Ishikawa (cell line): Measurements from ENCODE around the gene VIM.

ENCODE experiments used
- CEBPB ChIP-seq: IDR thresholded peaks from 2 replicates; pipeline ENCODE4 v1.6.1; 2012
- EGR1 ChIP-seq: IDR thresholded peaks from 2 replicates; pipeline ENCODE4 v1.6.1; 2012
- EP300 ChIP-seq: IDR thresholded peaks from 2 replicates; pipeline ENCODE4 v1.6.1; 2012; ENCODE audit warnings: borderline replicate concordance
- FOXM1 ChIP-seq: IDR thresholded peaks from 2 replicates; pipeline ENCODE4 v1.6.1; 2012; ENCODE audit warnings: low read depth, borderline replicate concordance
- MAX ChIP-seq: IDR thresholded peaks from 2 replicates; pipeline ENCODE4 v1.6.1; 2012
- NFIC ChIP-seq: IDR thresholded peaks from 2 replicates; pipeline ENCODE4 v1.6.1; 2012
- RAD21 ChIP-seq: IDR thresholded peaks from 2 replicates; pipeline ENCODE4 v1.6.1; 2012; ENCODE audit warnings: low read depth
- REST ChIP-seq: IDR thresholded peaks from 2 replicates; pipeline ENCODE4 v1.6.1; 2012; ENCODE audit warnings: low read depth, mild to moderate bottlenecking
- TAF1 ChIP-seq: IDR thresholded peaks from 2 replicates; pipeline ENCODE4 v1.6.1; 2012; ENCODE audit warnings: low read depth, mild to moderate bottlenecking
- TCF12 ChIP-seq: IDR thresholded peaks from 2 replicates; pipeline ENCODE4 v1.6.1; 2012; ENCODE audit warnings: low read depth
- TEAD4 ChIP-seq: IDR thresholded peaks from 2 replicates; pipeline ENCODE4 v1.6.1; 2012
- USF1 ChIP-seq: IDR thresholded peaks from 2 replicates; pipeline ENCODE4 v1.6.1; 2012
- YY1 ChIP-seq: IDR thresholded peaks from 2 replicates; pipeline ENCODE4 v1.6.1; 2012; ENCODE audit warnings: low read depth

- peak; percentile 85 for TF ChIP-seq RAD21
- no peak for TF ChIP-seq YY1
- no peak for TF ChIP-seq EGR1
- no peak for TF ChIP-seq MAX
- no peak for TF ChIP-seq EP300
- TF ChIP-seq USF1: no peak
- TF ChIP-seq TEAD4: no peak
- TF ChIP-seq CEBPB: no peak
- no peak for TF ChIP-seq REST
- TF ChIP-seq TCF12: no peak
- no peak for TF ChIP-seq TAF1
- no peak for TF ChIP-seq FOXM1
- no peak for TF ChIP-seq NFIC
These were observed 29.7 kb downstream of the VIM start for GRCh38 chr10:17257466-17258321.
